GM21390 (cell line): ENCODE results near the gene IFNGR2.

ENCODE experiments used
- ATAC-seq: cut with Tn5 transposase; IDR thresholded peaks from one replicate; pipeline ENCODE4 v1.9.1; 2021; ENCODE audit not compliant: unreplicated experiment

IFNGR2 gene

GRCh38 chr21:33480481-33481103 lies 77.4 kb downstream of the IFNGR2 start:
- ATAC-seq = no peak

GRCh38 chr21:33481314-33481943 lies 78.2 kb downstream of the IFNGR2 start:
- ATAC-seq = no peak
